Hepatic stellate cell (primary cell): Measurements from ENCODE around the gene SCN9A.
A peak's percentile ranks its signal among the peaks of the same experiment; 100 is the strongest.
"Not testable (repeated sequence)": the region's sequence is repeated elsewhere in the genome, so short reads cannot be mapped to it uniquely, and the experiment has no call there.

Experiments
- DNase-seq: peaks from one replicate; pipeline ENCODE4 v3.0.0; 2011; ENCODE audit warnings: low spot score

SCN9A gene

DNA sequence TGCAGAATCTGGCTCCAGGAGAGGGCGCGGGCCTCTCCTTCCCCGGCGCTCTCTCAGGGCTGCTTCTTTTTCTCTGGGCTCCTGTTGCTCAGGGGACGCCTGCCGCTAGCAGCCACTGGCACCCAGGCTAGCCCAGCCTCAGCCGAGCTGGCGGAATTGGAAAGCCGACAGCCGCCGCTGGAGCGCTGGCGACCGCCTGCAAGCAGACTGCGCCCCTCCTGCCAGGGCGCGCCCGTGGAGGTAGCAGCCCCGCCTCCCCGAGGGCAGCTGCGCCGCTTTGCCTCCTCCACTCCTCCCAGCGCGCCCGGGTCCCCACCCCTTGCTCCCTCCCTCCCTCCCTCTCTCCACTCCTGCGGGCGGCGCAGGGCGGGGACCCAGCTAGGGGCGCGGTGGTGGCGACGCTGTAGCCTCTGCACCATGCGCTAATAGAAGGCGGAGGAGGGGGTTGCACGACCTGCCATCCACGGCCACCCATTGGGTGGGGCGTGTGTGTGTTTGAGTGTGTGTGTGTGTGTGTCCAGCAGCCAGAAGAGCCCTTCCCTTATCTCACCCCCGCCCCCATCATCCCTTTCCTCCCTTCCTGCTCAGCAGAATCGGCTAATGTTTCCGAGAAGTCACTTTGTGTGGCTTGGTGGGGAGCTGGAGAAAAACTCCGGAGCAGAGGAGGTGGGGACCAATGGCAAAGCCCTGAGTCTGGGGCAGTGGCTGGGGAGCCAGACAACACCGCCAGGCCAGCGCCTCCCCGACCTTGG lies at the start of gene SCN9A:
TSS of gene SCN9A (minus strand) at position 209 of the 752 bp plus-strand sequence. CDS start 64,188 bp downstream, outside the sequence.
- peak; percentile 76 for DNase-seq

DNA sequence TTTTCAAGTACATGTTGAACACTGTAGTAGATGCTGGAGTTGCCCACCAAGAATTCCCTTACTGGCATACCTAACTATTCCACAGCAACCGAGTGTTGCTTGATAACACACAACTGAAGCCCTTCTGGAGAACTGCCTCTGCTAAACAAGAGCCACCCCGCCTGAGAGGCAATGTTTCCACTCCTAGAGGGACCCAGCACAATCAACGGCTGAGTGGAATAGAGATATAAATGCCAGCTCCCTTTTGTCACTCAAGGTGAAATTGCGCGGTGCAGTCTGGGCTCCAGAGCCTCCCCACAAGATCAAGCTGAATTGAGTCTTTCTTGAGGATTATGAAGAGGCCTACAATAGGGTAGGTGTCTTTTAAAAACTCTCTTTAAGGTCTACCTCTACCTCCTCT lies 49.1 kb upstream of the SCN9A start:
- DNase-seq: no peak

DNA sequence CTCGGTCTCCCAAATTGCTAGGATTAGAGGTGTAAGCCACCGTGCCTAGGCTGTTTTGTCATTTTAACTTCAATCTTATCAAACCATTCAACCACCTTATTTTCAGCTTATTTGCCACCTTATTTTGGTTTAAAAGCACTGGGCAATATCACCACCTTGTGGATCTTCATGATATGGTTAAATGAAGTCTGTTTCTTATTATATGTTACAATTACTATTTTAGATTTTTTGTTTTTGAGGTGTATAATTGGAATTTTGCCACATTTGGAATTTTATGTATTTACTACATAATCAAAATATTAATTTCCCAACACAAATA lies 43.8 kb upstream of the SCN9A start:
- no peak for DNase-seq

DNA sequence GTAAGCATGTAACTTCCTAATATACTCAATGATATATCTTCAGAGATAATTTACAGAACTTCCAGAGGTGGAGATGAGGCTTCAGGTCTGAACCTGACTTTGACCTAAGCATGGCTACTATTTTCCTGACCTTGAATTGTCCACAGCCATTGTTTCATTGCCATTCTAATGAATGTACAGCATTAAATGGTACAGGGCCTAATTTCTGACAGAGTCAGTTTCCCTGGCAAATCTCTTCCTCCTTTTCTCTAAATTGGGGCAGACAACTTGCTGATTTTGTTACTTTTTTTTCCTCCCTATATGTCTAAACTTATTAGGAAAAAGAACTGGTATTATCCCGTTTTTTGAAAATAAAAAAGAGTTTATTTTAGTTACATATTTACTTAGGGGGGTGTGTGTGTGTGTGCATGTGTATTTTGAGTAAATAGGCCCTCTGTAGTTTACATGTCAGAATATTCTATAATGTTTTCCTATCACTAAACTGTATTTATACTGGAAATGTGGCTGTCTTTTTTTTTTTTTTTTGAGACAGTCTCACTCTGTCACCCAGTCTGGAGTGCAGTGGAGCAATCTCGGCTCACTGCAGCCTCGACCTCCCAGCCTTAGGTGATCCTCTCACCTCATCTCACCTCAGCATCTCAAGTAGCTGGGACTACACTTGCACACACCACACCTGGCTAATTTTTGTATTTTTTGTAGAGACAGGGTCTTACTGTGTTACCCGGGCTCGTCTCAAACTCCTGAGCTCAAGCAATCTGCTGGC lies 43.3 kb upstream of the SCN9A start:
- DNase-seq: no peak

DNA sequence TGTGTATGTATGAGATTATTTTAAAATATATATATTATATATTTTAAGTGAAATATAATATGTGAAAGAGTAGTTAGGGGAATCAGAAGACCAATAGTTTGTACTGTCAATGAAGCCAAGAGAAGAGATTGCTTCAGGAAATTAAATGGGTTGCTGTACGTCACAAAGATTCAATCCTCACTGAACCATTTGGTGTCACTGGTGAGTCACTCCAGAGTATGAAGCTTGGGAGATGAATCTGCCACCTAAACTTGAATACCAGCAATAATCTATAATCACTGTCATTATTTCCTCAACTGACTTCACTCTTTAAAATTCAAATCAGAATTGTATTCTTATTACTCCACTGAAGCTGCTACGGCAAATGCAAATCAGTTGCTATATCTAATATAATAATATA lies 41.9 kb upstream of the SCN9A start:
- no peak for DNase-seq

DNA sequence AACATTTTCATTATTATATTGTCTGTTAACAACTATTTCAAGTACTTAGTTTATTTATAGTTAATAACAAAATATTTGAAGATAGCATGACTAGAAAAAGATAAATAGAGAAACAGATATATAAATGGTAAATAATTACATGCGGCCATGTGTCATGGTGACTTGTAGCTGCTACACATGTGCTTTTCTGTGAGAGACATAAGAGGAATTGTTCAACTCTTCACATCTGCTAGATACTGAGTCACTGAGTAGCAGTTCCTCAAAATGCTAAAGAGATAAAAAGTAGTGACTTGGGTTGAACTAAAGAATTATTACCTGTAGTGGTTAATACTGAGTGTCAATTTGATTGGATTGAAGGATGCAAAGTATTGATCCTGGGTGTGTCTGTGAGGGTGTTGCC lies 37.5 kb upstream of the SCN9A start:
- no peak for DNase-seq

DNA sequence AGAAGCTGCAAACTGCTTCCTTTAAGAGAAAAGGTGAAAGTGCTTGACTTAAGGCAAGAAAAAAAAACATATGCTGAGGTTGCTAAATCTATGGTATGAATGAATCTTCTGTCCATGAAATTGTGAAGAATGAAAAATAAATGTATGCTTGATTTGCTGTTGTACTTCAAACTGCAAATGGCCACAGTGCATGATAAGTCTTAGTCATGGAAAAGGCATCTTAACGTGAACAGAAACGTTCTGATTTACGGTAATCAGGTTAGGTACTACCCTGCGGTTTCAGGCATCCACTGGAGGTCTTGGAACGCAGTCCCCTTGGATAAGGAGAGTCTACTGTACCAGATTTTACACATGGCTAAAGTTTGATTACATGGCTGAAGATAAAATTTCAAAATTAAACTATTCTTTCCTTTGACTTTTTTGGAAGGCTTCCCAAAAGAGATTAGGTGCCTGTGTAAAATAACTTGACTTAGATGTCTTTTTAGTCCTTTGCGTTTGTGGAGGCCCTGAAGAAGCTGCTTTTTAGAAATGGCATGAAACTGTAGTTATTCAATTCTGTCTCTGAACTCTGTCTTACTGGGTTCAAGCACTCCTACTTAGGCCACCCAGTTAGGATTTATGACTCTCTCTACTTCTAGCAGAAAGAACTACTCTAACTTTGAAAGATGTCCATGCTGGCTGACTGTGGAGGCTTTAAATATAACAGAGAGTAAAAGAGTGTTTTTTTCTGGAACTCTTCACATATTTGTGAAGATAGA lies 35.9 kb upstream of the SCN9A start:
- no peak for DNase-seq

DNA sequence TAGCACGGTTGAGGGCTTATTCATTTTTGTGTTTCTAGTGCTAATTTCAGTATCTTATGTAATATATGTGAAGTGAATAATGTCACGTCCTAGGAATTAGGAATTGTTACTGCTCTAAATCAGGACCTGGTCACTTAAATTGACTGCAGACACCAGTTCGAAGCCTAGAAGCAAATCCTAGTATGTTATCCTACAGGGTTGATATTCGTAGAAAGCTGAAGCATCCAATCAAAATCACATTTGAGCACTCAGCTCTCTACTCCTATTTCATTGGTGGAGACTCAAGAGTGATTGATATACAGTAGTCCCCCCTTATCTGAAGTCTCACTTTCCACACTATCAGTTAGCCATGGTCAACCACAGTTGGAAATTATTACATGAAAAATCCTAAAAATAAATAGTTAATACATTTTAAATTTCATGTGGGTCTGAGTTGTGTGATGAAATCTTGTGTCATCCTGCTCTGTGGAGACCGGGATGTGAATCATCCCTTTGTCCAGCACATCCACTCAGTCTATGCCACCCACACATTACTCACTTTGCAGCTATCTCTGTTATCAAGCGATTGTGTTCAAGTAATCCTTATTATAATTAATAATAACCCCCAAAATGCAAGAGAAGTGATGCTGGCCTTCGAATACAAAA lies 35.2 kb upstream of the SCN9A start:
- DNase-seq: no peak

DNA sequence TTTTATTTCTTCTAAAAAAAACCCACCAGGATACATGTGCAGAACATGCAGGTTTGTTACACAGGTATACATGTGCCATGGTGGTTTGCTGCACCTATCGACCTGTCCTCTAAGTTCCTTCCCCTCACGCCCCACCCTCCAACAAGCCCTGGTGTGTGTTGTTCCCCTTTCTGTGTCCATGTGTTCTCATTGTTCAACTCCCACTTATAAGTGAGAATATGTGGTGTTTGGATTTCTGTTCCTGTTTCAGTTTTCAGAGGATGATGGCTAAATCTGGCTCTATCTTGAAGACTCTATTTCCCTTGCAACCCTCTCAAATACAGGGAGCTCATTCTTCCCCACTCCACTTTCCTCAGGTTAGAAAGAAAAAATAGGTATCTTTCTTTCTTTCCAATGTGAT lies 32.0 kb upstream of the SCN9A start:
- DNase-seq: not testable (repeated sequence)

DNA sequence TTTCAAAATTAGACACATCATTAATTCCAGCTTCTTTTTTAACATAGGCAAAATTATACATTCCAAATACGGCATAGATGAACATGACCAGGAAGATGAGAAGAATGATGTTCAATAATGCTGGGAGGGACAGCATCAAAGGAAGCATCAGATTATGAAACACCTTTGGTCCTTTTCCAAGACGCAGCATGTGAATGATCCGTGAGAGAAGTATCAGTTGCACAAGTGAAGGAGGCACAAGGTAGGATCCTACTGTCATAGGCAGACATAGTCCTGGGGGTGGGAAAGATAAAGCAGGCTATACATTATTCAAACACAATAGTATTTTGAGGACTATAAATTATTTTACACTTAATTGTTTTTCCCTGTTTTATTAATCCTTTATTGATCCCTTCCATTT lies 30.6 kb upstream of the SCN9A start:
- no peak for DNase-seq

DNA sequence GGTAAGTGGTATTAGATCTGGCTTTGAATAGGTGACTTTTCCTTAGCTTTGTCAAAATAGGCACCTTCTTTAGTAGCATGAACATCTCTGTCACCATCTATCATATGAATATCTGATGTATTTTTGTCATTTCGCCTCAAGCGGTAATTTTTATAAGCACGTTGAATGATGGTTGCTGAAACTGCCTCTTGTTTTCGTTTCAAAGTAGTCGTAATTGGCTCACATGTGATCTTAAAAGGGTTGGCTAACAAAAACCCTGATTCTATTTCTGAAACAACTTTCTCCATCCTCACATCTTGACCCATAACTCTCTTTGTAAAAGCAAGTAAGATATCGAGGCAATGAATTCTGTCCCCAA lies 29.8 kb upstream of the SCN9A start:
- no peak for DNase-seq

DNA sequence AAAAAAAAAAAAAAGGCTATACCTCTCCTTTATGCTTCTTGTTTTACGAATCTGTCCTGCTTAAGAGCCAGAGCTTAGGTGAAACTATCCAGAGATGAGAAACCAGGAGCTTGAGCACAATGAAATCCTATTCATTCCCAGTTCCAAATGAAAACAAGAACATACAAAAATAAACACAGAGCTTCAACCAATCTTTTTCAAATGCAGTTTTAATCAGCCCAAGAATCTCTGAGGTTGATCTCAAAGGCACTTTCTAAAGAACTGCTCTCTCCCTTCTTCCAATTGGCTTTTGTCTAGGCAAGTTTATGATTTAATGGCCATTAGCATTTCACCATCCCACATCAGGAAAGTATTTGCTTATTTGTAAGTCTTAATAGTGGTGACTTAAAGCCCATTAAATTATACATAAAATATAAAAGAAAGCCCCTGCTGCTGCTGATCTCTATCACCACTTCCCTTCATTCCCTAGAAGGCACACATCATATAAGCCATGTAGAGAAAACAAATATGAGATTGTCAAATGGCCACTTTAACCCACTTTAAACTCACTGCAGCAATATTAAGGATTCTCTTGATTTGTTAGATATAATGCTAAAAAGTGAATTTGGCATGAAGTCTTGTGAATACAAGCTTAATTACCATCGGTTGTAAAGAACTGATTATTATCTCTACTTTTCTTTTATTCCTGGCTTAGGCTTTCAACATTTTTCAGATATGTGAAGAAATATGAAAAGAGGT lies 29.3 kb upstream of the SCN9A start:
- DNase-seq: no peak

DNA sequence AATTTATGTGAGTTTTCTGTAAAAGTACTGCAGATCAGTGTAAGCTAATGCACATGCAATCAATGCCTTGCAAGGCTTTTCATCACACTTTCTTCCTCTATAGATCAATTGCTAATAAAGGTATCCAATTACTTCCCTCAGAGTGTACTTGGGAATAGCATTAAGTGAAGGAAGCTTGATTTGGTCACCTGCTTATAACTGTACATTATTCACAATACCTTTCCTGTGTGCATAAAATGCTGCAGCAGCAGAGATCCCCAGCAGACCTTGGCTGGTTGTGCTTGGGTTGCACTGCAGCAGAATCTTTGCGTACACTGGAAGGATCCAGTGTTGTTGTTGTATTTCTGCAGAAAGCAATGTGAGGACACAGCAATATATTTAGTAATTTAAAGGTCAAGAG lies 18.5 kb upstream of the SCN9A start:
- DNase-seq: no peak

DNA sequence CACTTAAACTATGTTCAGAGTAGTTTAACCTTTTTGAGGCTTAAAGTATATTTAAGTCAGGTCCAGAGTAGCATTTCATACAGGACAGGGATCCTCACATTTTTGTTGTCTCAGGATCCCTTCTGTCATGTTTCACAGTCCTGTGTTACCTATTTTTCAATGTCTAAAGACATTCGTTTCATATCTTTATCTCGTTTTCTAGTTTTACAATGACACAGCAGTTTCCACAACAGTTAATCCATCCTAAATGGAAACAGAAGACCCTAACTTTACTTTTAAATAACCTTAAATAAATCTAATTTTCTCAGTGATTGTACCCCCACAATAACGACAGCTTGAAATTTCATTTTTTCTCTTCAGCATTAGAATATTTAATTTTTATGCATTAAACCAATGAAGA lies 17.3 kb upstream of the SCN9A start:
- no peak for DNase-seq

DNA sequence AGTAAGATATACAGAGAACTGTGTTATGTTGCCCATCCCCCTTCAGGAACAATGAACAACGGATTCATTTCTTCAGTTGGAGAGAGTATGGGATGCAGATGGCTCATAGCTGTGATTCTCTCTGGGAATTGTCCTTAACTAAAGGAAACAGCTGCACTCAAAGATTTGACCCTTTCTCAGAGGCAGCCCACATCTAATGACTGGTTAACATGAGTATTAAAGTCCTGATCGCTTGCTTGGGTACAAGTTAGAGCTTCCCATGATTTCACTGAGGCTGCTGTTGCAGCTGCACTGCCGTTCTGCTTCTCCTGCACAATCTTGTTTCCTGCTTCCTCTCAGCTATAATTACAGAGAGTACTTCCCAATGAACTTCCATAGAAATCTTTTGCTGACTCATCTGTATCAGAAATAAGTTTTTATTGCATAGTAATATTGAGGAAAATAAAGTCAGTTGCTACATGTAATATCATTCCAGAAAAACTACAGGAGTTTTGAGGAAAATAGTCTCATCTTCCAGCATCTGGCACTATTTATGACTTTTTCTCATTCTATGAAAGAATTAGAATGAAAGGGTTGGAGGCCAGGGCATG lies 12.8 kb upstream of the SCN9A start:
- no peak for DNase-seq

DNA sequence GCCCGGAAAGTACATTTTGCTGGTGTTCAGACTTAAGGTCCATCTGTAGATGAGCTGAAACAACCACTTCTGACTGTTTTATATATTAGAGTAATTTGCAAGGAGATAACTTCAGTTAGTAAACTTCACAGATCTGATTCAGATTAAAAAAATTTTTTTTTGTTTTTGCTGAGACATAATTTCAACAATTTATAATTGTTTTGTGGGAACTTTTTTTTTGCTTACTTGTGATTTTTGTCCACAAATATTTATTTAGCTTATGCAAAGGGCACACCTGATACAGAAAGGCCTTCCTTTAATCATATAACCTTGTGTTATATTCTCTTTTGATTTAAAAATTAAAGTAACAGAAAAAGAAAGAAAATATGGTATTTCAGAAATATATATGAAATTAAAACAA lies 9.6 kb upstream of the SCN9A start:
- DNase-seq: no peak

DNA sequence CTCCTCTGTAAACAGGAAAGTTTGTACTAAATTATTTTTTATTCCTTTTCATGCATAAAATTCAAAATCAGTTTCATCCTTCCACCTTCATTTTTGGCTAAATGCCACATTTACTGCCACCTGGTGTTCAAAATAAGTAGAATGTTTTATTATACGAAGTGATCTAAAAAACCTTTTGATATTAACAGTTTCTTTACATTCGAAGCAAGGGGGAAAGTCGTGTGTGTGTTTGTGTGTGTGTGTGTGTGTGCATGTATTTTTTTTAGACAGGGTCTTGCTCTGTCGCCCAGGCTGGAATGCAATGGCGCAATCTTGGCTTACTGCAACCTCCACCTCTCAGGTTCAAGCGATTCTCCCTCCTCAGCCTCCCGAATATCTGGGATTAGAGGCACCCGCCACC lies 9.0 kb upstream of the SCN9A start:
- DNase-seq: no peak

DNA sequence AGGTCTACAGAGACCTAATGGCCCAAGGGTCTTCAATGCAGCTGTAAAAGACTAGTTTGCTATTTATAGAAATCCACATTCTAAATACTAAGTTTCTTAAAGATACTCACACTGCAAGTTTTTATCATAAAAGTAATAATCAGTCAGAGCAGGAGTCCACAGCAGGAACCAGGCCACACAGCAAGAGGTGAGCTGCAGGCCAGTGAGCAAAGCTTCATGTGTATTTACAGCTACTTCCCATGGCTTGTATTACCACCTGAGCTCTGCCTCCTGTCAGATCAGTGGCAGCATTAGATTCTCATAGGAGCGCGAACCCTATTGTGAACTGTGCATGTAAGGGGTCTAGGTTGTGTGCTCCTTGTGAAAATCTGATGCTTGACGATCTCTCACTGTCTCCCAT lies 6.7 kb upstream of the SCN9A start:
- DNase-seq: no peak

DNA sequence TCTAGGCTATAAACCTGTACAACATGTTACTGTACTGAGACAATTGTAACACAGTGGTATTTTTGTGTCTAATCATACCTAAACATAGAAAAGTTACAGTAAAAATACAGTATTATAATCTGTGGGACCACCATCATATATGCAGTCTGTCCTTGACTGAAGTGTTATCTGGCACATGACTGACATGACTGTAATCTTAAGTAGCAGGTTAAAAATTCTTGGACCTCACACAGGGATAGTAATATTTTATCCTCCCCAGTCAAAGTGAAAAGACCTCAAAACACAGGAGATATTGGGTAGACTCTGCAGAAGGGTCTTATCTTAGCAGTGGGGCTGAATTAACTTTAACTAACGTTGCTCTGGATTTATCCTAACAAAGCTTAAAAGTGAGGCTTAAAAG lies 4.9 kb upstream of the SCN9A start:
- no peak for DNase-seq

DNA sequence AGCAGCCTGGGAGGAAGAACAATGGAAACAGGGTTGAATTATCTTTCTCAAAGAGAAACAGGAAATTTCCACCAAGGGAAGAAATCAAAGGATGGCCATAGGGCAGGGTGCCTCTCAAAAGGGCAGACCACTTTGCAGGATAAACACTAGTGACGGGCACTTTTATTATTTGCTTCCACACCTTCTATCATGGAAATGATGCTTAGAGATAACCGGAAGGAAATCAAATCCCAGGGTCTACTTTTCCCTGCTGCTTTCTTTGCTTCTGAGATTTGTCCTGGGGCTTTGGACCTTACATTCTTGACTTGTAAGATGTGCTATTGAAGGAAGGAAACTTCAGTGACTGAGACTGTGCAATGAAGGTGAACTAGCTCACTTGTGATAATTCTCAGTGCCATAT lies 1.1 kb upstream of the SCN9A start:
- DNase-seq: no peak

DNA sequence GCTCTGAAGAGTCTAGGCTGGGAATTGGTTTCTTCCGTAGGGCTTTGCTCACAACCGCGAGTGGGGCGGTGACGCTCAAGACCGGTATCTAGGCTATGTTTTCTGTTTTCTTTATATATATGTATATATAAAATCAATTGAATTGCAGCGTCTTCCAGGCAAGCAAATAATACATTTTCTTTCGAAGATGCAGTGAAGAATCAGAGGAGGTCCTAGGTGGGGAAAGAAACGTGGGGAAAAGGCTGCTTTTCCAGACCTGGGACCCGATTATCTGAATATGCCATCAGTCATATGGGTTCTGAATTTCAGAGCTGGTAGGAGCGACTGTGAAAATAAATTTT lies 714 bp upstream of the SCN9A start:
- no peak for DNase-seq

DNA sequence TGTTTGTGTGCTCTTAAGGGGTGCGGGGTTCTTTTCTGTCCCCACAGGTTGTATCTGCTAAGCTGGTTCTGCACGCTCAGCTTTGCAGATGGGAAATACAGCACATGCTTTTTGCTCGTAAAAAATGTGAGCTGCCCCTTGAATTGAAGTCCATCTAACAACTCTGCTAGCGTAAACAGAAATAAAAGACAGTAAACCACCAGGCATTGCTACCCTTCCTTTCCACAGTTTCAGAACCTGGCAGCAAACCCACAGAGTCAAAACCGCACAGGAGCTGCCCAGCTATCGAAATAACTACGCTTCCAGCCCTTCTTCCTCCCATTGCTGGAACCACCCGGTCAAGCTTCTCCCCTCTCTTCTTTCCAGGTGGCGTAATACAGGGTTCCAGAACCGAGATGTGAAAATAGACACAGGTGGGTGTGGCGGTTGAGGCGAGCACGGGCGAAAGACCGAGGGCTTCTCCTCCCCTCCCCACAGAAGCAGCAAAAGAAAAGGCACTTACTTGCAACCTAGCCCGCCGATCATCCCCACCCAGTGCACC lies 479 bp downstream of the SCN9A start:
- no peak for DNase-seq
